AG10803 (cell line): Measurements from ENCODE around the gene LYZ.

Experiments used
- DNase-seq: peaks from one replicate; pipeline ENCODE4 v3.0.0; 2010; ENCODE audit warnings: low read depth
- H3K4me3 ChIP-seq: 2 replicates; pipeline ENCODE4 v1.5.1; 2011; ENCODE audit warnings: mild to moderate bottlenecking, low read length, control low read depth
- TF ChIP-seq, protein P1 (sequence below): conservative IDR thresholded peaks from 2 replicates; pipeline ENCODE4 v1.5.1; 2011; ENCODE audit warnings: mild to moderate bottlenecking, low read length, control low read depth, inconsistent platforms

The LYZ gene

DNA sequence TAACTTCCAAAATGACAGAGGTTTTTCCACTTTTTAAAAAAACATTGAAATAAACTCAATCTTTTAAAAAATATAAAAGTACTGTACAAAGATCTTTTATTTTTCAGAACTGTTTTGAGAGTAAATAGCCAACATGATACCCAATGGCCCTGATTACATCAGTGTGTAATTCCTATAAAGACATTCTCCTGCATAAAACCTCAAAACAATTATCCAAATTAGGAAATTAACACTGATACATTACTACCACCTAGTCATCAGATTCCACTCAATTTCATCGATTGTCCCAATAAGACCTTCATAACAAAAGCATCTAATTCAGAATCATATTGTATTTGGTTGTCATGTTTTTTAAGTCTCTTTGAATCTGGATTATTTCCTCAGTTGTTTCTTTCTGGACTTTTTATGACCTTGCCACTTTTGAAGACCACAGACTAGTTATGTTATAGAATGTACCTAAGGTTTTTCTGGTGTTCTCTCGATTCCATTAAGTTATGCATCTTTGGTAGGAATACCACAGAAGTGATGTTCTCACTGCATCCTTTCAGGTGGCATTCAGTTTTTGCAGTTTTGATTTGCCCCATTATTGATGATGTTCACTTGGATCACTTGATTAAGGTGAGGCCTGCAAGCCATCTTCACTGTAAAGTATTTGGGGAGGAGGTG, 7.3 kb downstream of the LYZ start:
- DNase-seq, result no peak
- TF ChIP-seq, protein P1, sequence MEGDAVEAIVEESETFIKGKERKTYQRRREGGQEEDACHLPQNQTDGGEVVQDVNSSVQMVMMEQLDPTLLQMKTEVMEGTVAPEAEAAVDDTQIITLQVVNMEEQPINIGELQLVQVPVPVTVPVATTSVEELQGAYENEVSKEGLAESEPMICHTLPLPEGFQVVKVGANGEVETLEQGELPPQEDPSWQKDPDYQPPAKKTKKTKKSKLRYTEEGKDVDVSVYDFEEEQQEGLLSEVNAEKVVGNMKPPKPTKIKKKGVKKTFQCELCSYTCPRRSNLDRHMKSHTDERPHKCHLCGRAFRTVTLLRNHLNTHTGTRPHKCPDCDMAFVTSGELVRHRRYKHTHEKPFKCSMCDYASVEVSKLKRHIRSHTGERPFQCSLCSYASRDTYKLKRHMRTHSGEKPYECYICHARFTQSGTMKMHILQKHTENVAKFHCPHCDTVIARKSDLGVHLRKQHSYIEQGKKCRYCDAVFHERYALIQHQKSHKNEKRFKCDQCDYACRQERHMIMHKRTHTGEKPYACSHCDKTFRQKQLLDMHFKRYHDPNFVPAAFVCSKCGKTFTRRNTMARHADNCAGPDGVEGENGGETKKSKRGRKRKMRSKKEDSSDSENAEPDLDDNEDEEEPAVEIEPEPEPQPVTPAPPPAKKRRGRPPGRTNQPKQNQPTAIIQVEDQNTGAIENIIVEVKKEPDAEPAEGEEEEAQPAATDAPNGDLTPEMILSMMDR, result no peak
- no peak overlapping the region for H3K4me3 ChIP-seq

DNA sequence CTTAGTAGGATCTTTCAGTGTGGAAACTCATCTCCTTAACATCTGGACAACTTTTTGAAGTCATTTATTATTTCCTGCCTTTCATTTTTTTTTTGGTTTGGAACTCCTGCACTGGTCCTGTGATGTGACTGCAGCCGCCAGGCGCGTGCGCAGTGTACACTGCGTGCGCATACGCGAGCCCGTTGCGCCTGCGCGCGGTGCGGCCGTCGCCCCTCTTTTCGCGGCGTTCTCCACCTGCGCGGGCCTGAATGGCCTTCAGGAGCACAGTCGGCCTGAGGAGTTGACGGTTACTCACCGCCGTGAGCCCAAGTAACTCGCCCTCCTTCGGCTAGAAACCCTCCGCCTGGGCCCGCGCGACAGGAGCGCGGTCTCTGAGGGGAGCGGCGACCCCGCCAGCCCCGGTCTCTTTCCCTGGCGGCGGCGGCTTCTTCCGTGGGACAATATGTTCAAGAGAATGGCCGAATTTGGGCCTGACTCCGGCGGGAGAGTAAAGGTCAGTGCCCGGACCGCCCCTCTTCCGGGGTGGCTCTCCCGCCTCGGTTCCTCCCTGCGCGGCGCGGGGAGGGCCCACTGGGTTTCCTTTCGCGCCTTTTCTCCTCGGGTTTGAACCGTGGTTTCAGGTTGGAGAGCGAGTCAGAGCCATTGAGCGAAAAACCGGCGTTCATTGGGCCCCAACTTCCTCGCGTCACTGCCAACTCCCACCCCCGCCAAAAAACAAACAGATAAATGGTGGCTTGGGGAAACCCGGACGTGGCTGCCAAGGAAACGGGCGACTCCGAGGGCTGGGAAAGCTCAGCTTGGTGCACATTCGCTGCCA, 11.6 kb downstream of the LYZ start, which contains the start of gene YEATS4:
Gene YEATS4, plus strand, starts transcription at position 213 of the 817 bp plus-strand sequence. Its CDS starts 230 bp downstream, at position 443.
- peak within 1 kb of the TSS; percentile 85 for H3K4me3 ChIP-seq
- peak; percentile 79 for DNase-seq
- TF ChIP-seq, protein P1, result no peak

DNA sequence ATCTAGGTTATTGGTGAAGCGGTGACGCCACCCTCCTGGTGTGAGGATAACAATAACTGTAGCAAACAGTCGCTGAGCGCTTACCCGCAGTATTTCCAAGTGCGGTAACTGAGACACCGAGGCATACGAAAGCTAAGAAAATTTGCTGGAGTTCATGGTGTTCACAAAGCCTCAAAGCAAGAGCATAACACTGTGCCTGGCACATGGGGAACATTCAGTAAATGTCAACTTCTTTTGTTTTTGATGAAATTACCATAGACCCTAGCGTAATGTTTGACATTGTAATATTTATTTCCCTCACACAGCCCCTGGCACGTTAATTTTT, 12.1 kb downstream of the LYZ start:
- DNase-seq, result no peak
- TF ChIP-seq, protein P1, result no peak
- H3K4me3 ChIP-seq, result peak overlapping the region; percentile 85

DNA sequence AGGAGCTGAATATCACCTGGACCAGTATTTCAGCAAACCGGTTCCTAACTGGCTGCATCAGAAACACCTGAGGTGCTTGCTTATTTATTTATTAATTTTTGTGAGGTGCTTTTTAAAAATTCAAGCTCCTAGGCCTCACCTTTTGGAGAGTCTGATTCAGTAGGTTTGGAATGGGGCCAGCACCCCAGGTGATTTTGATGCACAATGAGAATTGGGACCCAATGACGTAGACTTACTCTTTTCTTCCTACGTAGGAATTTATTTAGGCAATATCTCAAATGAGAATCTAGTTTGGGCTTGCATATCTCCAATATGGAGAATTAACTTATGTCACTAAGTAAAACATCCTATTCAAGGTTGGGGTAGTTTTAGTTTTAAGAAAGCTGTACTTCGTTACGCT, 18.6 kb downstream of the LYZ start:
- TF ChIP-seq, protein P1, result no peak
- no peak for DNase-seq

DNA sequence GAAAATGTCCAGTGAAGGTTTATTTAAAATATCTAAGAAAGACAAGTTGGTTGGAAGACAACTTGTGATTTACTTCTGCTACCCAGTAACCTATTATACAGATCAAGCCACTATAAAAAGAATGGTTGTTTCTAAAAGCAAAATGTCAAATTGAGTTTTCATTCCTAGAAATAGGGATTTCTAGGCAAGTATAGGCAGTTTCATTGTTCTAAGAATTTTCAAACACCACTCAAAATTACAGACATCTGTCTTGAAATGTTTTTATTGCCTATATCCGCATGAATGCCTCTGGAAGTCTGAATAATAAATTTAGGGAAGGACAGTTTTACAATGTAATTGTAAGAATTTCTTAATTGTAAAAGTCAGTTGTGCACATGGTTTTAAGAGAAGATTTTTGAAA, 20.0 kb downstream of the LYZ start:
- DNase-seq, result no peak
- no peak overlapping the region for H3K4me3 ChIP-seq
- TF ChIP-seq, protein P1, result no peak

More for the DNA sequence above, 18.6 kb downstream of the LYZ start:
- H3K4me3 ChIP-seq, result no peak overlapping the region

DNA sequence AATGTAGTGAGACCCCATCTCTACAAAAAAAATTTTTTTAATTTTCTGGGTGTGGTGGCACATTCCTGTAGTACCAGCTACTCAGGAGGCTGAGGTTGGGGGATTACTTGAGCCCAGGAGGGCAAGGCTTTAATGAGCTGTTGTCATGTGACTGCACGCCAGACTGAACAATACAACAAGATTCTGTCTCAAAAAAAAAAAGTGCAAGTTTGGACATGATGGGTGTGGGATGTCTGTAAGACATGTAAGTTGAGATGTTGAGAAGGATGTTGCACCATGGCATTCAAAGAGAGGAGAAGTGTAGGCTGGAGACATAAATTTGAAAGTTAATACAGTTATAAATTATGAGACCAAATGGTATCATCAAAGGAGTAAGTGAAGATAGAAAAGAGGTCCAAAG, 34.9 kb downstream of the LYZ start:
- H3K4me3 ChIP-seq, result no peak overlapping the region
- no peak for DNase-seq
- TF ChIP-seq, protein P1, result no peak

DNA sequence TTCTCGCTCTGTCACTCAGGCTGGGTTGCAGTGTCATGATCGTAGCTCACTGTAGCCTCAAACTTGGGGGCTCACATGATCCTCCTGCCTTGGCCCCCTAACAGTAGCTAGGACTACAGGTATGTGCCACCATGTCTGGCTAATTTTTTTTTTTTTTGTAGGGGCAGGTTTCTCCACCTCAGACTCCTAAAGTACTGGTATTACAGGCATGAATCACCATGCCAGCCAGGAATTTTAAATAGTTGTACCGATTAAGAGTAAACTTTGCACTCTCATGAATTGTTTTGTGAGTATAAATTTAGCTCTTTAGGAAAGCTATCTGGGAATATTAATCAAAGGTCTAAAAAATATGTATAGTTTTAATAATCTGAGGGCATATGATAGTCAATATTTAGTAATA, 36.9 kb downstream of the LYZ start:
- DNase-seq, result no peak
- no peak overlapping the region for H3K4me3 ChIP-seq
- TF ChIP-seq, protein P1, result no peak
